ENCODE results near the gene STRN4. TPM values are rescaled to one million over a fixed set of nuclear protein-coding genes. Genes with fewer than 3 reads are reported as not detected.
"Not testable (repeated sequence)": the region's sequence is repeated elsewhere in the genome, so short reads cannot be mapped to it uniquely, and the experiment has no call there.

STRN4 gene
- total RNA-seq, 1 donor from 2014 or later: 52.7 TPM

GRCh38 chr19:46784262-46785053 is 38.2 kb upstream of the STRN4 start:
- intact Hi-C loops (cut with micrococcal nuclease): no loop called here
- H3K27ac ChIP-seq (replicated peaks): peak overlapping the region; percentile 87
- TF ChIP-seq CTCF (IDR thresholded peaks at IDR 0.05; ENCODE audit: borderline replicate concordance): peak; percentile 20

GRCh38 chr19:46783670-46784069 is 37.4 kb upstream of the STRN4 start:
- no peak for TF ChIP-seq CTCF (IDR thresholded peaks at IDR 0.05; ENCODE audit: borderline replicate concordance)
- peaks cover 48% of the 10 kb centered on the region for H3K4me1 ChIP-seq
- H3K27ac ChIP-seq (replicated peaks): no peak overlapping the region
- no peak for DNase-seq
- H3K9me3 ChIP-seq (replicated peaks): no peaks in the 10 kb centered on the region
- intact Hi-C loops (cut with micrococcal nuclease): no loop called here
- no peak overlapping the region for H3K4me3 ChIP-seq
- peaks cover 6% of the 10 kb centered on the region for H3K27me3 ChIP-seq (ENCODE audit: low read depth)
- peaks cover 18% of the 10 kb centered on the region for H3K36me3 ChIP-seq

More at GRCh38 chr19:46784262-46785053, 38.2 kb upstream of the STRN4 start:
- peaks cover 6% of the 10 kb centered on the region for H3K27me3 ChIP-seq (ENCODE audit: low read depth)
- H3K36me3 ChIP-seq: peaks cover 17% of the 10 kb centered on the region
- H3K4me3 ChIP-seq: peak overlapping the region; percentile 70
- no peaks in the 10 kb centered on the region for H3K9me3 ChIP-seq (replicated peaks)
- peaks cover 52% of the 10 kb centered on the region for H3K4me1 ChIP-seq
- peak; percentile 69 for DNase-seq

- intact Hi-C loops (cut with micrococcal nuclease): no loop called here
- TF ChIP-seq CTCF (IDR thresholded peaks at IDR 0.05; ENCODE audit: borderline replicate concordance): no peak
- Histone ChIP-seq H3K4me3 (no peak overlapping the region), H3K27me3 (ENCODE audit: low read depth) (peaks cover 3% of the 10 kb centered on the region), H3K27ac (replicated peaks) (no peak overlapping the region), H3K9me3 (replicated peaks) (no peaks in the 10 kb centered on the region), H3K36me3 (peaks cover 25% of the 10 kb centered on the region), H3K4me1 (peaks cover 37% of the 10 kb centered on the region)
- no peak for DNase-seq
Observed at GRCh38 chr19:46782355-46783019, 36.2 kb upstream of the STRN4 start.

GRCh38 chr19:46777956-46778645 is 31.9 kb upstream of the STRN4 start:
- H3K9me3 ChIP-seq (replicated peaks); H3K4me3 ChIP-seq; H3K27me3 ChIP-seq (ENCODE audit: low read depth); H3K27ac ChIP-seq (replicated peaks); intact Hi-C loops (cut with micrococcal nuclease); DNase-seq; H3K4me1 ChIP-seq: not testable (repeated sequence)
- peaks cover 46% of the 10 kb centered on the region for H3K36me3 ChIP-seq

- H3K4me3 ChIP-seq: no peak overlapping the region
- intact Hi-C loops (cut with micrococcal nuclease): no loop called here
- no peak overlapping the region for H3K27ac ChIP-seq (replicated peaks)
- H3K9me3 ChIP-seq (replicated peaks): no peaks in the 10 kb centered on the region
- DNase-seq: no peak
- no peak for TF ChIP-seq CTCF (IDR thresholded peaks at IDR 0.05; ENCODE audit: borderline replicate concordance)
- H3K4me1 ChIP-seq: no peaks in the 10 kb centered on the region
- H3K36me3 ChIP-seq: peaks cover 46% of the 10 kb centered on the region
- H3K27me3 ChIP-seq (ENCODE audit: low read depth): no peaks in the 10 kb centered on the region
Observed at GRCh38 chr19:46776927-46777911, 31.0 kb upstream of the STRN4 start.
